ENCODE data around the gene TLL2. TPM values are rescaled to one million over a fixed set of nuclear protein-coding genes. Genes with fewer than 3 reads are reported as not detected.

Gene TLL2
- total RNA-seq, 6 experiments from 2014 or later, result 0.08 to 0.45 (median 0.24) TPM

DNA sequence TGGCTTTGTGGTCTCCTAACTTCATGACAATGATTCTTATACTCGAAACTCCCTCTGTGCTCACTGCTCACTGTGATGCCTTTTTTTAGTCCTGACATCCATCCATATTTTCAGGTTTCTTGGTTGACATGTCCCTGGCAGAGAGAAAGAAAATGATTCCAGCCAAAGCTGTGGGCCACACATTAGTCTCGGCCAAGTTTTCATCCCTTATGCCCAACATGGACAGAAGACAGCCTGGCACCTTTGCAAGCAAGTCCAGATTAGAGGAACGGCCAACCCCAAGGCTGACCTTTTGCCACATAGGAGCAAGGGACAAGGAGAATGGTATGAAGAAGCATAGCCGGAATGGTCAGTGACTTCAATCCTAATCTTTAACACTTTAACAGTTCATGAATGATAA is 146.3 kb downstream of the TLL2 start:
- peaks cover 13% of the 10 kb centered on the region for H3K4me1 Mint-ChIP-seq (ENCODE audit: low read depth)
- no peaks in the 10 kb centered on the region for H3K9me3 Mint-ChIP-seq
- H3K27ac Mint-ChIP-seq, result no peak overlapping the region

DNA sequence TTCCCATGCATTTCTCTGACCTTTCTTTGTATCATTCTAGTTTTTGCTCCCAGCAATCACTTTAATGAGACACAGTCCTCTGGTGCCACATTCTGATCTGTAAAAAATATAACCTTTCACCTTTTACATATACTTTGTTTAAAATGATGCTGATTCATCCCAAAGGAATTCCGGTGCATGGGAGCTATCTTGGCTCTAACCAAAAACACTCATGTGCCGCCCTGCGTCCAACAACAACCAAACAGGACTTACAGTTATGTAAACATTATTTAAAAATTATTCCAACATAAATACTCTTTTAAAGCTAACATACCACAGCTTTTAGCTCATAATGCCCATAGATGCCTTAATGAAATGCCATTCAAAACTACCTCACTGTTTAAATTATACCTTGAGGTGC is 147.2 kb downstream of the TLL2 start:
- TF ChIP-seq, protein P1, sequence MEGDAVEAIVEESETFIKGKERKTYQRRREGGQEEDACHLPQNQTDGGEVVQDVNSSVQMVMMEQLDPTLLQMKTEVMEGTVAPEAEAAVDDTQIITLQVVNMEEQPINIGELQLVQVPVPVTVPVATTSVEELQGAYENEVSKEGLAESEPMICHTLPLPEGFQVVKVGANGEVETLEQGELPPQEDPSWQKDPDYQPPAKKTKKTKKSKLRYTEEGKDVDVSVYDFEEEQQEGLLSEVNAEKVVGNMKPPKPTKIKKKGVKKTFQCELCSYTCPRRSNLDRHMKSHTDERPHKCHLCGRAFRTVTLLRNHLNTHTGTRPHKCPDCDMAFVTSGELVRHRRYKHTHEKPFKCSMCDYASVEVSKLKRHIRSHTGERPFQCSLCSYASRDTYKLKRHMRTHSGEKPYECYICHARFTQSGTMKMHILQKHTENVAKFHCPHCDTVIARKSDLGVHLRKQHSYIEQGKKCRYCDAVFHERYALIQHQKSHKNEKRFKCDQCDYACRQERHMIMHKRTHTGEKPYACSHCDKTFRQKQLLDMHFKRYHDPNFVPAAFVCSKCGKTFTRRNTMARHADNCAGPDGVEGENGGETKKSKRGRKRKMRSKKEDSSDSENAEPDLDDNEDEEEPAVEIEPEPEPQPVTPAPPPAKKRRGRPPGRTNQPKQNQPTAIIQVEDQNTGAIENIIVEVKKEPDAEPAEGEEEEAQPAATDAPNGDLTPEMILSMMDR (IDR thresholded peaks at IDR 0.05), result no peak
- Mint-ChIP-seq H3K4me3 (no peak overlapping the region), H3K27ac (no peak overlapping the region), H3K4me1 (ENCODE audit: low read depth) (peaks cover 13% of the 10 kb centered on the region), H3K36me3 (ENCODE audit: low read depth) (no peaks in the 10 kb centered on the region), H3K27me3 (ENCODE audit: insufficient read depth) (peaks cover 22% of the 10 kb centered on the region), H3K9me3 (no peaks in the 10 kb centered on the region)
- DNase-seq, result no peak

More for the DNA sequence above, 146.3 kb downstream of the TLL2 start:
- TF ChIP-seq, protein P1 (IDR thresholded peaks at IDR 0.05), result no peak
- Mint-ChIP-seq H3K36me3 (ENCODE audit: low read depth) (no peaks in the 10 kb centered on the region), H3K4me3 (no peak overlapping the region), H3K27me3 (ENCODE audit: insufficient read depth) (peaks cover 18% of the 10 kb centered on the region)
- no peak for DNase-seq

DNA sequence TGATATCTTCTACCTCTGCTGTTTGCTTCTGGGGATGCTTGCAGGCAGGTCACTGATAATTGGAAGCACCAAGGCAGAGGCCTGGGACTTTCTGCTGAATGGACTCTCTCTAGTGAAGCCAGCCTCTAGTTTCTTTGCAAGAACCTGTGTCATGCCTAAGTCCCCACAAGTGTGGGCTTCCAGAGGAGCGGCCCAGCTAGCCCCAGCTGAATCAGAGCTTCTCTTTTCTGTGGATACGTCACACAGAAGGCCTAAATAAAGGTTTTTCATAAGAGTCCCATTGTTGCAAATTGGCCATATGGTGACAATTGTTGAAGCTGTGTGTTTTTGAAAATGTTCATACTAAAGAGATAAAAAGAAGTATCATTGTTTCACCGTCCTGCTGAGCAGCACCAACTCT is 148.2 kb downstream of the TLL2 start:
- peaks cover 13% of the 10 kb centered on the region for H3K4me1 Mint-ChIP-seq (ENCODE audit: low read depth)
- H3K4me3 Mint-ChIP-seq, result no peak overlapping the region
- H3K36me3 Mint-ChIP-seq (ENCODE audit: low read depth), result no peaks in the 10 kb centered on the region
- TF ChIP-seq, protein P1 (IDR thresholded peaks at IDR 0.05), result no peak
- DNase-seq, result no peak
- peaks cover 22% of the 10 kb centered on the region for H3K27me3 Mint-ChIP-seq (ENCODE audit: insufficient read depth)
- H3K9me3 Mint-ChIP-seq, result no peaks in the 10 kb centered on the region
- no peak overlapping the region for H3K27ac Mint-ChIP-seq

DNA sequence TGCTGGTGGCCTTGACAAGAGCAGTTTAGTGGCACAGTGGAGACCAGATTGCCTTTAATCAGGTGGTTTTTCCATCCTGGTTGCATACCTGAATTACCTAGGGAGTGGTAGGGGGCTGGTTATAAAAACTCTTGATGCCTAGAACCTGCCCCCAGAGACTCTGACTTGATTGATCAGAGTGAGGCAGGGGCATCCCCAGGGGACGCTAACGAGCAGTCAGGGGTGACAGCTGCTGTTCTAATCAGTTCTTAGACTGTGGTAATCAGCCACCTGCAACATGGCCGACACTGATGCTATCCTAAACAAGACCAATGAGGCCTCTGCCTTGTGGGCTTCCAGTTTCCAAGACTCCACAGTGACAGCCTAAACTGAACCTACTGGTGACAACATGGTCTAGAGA is 153.0 kb downstream of the TLL2 start:
- H3K9me3 Mint-ChIP-seq, result no peaks in the 10 kb centered on the region
- peaks cover 2% of the 10 kb centered on the region for H3K4me1 Mint-ChIP-seq (ENCODE audit: low read depth)
- peaks cover 38% of the 10 kb centered on the region for H3K27me3 Mint-ChIP-seq (ENCODE audit: insufficient read depth)
- H3K36me3 Mint-ChIP-seq (ENCODE audit: low read depth), result no peaks in the 10 kb centered on the region
- TF ChIP-seq, protein P1 (IDR thresholded peaks at IDR 0.05), result no peak
- H3K27ac Mint-ChIP-seq, result no peak overlapping the region
- no peak for DNase-seq
- no peak overlapping the region for H3K4me3 Mint-ChIP-seq

DNA sequence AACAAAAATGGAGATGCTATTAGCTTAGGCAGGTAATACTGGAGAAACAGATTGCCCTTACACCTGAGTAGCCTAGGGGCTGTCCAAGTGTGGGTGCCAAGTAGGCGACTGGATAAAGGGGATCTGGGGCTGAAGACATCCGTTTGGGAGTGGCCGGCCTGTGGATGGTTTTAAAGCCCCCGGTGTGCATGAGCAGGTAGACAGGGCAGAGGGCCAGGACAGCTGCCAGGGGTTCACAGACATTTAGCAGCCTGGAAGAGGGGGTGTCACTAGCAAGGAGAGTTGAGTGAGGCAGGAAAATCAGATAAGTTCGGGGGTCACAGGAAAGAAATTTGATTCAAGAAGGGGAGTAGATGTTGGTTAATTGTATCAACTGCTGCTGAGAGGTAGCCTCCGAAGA is 153.4 kb downstream of the TLL2 start:
- no peaks in the 10 kb centered on the region for H3K4me1 Mint-ChIP-seq (ENCODE audit: low read depth)
- TF ChIP-seq, protein P1 (IDR thresholded peaks at IDR 0.05), result no peak
- H3K27ac Mint-ChIP-seq, result no peak overlapping the region
- no peaks in the 10 kb centered on the region for H3K9me3 Mint-ChIP-seq
- no peak for DNase-seq
- no peak overlapping the region for H3K4me3 Mint-ChIP-seq
- no peaks in the 10 kb centered on the region for H3K36me3 Mint-ChIP-seq (ENCODE audit: low read depth)
- peaks cover 39% of the 10 kb centered on the region for H3K27me3 Mint-ChIP-seq (ENCODE audit: insufficient read depth)

DNA sequence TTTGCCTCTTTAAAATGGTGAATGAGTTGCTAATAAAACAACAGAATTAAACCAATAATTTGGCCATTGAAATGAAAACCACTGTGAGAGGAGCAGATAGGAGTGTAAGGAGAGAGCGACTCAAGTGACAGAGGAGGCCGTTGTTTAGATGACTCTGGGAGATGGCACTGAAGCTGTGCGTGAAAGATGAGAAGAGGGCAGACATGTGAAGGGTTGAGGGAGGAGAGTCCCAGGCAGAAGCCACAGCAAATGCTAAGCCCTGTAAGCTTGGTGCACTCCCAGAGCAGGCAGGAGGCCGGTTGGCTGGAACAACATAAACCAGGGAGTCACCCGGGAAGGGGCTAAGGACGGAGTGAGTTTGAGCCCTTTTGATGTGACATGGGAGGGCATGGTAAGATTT is 154.1 kb downstream of the TLL2 start:
- Mint-ChIP-seq H3K4me3 (no peak overlapping the region), H3K27me3 (ENCODE audit: insufficient read depth) (peaks cover 40% of the 10 kb centered on the region), H3K9me3 (no peaks in the 10 kb centered on the region), H3K27ac (no peak overlapping the region), H3K36me3 (ENCODE audit: low read depth) (no peaks in the 10 kb centered on the region), H3K4me1 (ENCODE audit: low read depth) (no peaks in the 10 kb centered on the region)
- TF ChIP-seq, protein P1 (IDR thresholded peaks at IDR 0.05), result no peak
- no peak for DNase-seq
